Ectodermal cell (in vitro differentiated cells): Measurements from ENCODE around the gene MARCKS.
A peak's percentile ranks its signal among the peaks of the same experiment; 100 is the strongest.

ENCODE experiments used
- H3K27ac ChIP-seq: 2 replicates; pipeline ENCODE4 v1.7.0; 2013; ENCODE audit warnings: mild to moderate bottlenecking, low read depth, low read length; ENCODE audit not compliant: insufficient read depth, poor library complexity, severe bottlenecking
- H3K27me3 ChIP-seq: 2 replicates; pipeline ENCODE4 v1.7.0; 2013; ENCODE audit warnings: mild to moderate bottlenecking, low read length; ENCODE audit not compliant: insufficient read depth, control insufficient read depth, poor library complexity, severe bottlenecking
- H3K36me3 ChIP-seq: one replicate; pipeline ENCODE4 v1.7.0; 2013; ENCODE audit warnings: low read length; ENCODE audit not compliant: control insufficient read depth, insufficient read depth
- H3K4me1 ChIP-seq: one replicate; pipeline ENCODE4 v1.7.0; 2013; ENCODE audit warnings: low read length; ENCODE audit not compliant: control insufficient read depth, insufficient read depth
- H3K4me3 ChIP-seq: 2 replicates; pipeline ENCODE4 v1.7.0; 2013; ENCODE audit warnings: low read depth, low read length, control low read depth; ENCODE audit not compliant: insufficient read depth
- H3K9me3 ChIP-seq: 2 replicates; pipeline ENCODE4 v1.7.0; 2013; ENCODE audit warnings: mild to moderate bottlenecking, low read length, moderate library complexity; ENCODE audit not compliant: control insufficient read depth
- WGBS, 2 experiments: methylation state at CpG; one replicate each; pipeline ENCODE4 v1.1.7; 2013; ENCODE audit warnings: missing lambda C conversion rate in 2 of 2; 5-methylcytosine and 5-hydroxymethylcytosine counted together

MARCKS gene

DNA sequence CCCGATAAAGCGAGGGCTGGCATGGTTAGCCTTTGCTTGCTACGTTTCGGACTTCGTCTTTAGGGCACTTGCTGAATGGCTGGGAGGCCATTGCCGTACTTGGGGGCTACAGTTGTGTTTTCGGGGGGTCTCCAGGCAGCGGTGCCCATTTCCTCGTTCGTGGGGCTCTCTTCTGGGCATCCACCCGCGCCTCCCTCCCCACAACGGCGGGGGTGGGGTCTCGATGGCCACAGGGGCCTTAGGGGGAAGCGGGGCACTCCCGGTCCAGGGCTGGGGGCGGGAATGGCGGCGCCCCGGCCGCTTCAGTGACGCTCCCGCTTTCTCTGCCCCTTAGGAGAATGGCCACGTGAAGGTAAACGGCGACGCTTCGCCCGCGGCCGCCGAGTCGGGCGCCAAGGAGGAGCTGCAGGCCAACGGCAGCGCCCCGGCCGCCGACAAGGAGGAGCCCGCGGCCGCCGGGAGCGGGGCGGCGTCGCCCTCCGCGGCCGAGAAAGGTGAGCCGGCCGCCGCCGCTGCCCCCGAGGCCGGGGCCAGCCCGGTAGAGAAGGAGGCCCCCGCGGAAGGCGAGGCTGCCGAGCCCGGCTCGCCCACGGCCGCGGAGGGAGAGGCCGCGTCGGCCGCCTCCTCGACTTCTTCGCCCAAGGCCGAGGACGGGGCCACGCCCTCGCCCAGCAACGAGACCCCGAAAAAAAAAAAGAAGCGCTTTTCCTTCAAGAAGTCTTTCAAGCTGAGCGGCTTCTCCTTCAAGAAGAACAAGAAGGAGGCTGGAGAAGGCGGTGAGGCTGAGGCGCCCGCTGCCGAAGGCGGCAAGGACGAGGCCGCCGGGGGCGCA lies 2.4 kb downstream of the MARCKS start:
- WGBS, 2 experiments: 41 to 42% methylated on average over 90 of the region's 90 CpGs

DNA sequence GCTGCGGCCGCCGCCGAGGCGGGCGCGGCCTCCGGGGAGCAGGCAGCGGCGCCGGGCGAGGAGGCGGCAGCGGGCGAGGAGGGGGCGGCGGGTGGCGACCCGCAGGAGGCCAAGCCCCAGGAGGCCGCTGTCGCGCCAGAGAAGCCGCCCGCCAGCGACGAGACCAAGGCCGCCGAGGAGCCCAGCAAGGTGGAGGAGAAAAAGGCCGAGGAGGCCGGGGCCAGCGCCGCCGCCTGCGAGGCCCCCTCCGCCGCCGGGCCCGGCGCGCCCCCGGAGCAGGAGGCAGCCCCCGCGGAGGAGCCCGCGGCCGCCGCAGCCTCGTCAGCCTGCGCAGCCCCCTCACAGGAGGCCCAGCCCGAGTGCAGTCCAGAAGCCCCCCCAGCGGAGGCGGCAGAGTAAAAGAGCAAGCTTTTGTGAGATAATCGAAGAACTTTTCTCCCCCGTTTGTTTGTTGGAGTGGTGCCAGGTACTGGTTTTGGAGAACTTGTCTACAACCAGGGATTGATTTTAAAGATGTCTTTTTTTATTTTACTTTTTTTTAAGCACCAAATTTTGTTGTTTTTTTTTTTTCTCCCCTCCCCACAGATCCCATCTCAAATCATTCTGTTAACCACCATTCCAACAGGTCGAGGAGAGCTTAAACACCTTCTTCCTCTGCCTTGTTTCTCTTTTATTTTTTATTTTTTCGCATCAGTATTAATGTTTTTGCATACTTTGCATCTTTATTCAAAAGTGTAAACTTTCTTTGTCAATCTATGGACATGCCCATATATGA lies 3.2 kb downstream of the MARCKS start:
- peak overlapping the region; percentile 99 for H3K4me3 ChIP-seq
- H3K27me3 ChIP-seq: no peaks in the 10 kb centered on the region
- 49 to 51% methylated on average over 55 to 56 of the region's 56 CpGs for WGBS, 2 experiments
- no peak overlapping the region for H3K27ac ChIP-seq
- H3K4me1 ChIP-seq: no peaks in the 10 kb centered on the region
- H3K9me3 ChIP-seq: no peaks in the 10 kb centered on the region
- no peaks in the 10 kb centered on the region for H3K36me3 ChIP-seq

More for the DNA sequence above, 2.4 kb downstream of the MARCKS start:
- Histone ChIP-seq H3K4me3 (peak overlapping the region; percentile 99), H3K36me3 (no peaks in the 10 kb centered on the region), H3K9me3 (no peaks in the 10 kb centered on the region), H3K27me3 (no peaks in the 10 kb centered on the region), H3K4me1 (no peaks in the 10 kb centered on the region), H3K27ac (peak overlapping the region; percentile 69)

DNA sequence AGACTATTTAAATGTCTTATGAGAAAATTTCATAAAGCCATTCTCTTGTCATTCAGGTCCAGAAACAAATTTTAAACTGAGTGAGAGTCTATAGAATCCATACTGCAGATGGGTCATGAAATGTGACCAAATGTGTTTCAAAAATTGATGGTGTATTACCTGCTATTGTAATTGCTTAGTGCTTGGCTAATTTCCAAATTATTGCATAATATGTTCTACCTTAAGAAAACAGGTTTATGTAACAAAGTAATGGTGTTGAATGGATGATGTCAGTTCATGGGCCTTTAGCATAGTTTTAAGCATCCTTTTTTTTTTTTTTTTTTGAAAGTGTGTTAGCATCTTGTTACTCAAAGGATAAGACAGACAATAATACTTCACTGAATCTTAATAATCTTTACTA lies 5.0 kb downstream of the MARCKS start:
- no peaks in the 10 kb centered on the region for H3K9me3 ChIP-seq
- H3K27me3 ChIP-seq: no peaks in the 10 kb centered on the region
- H3K4me1 ChIP-seq: no peaks in the 10 kb centered on the region
- no peak overlapping the region for H3K27ac ChIP-seq
- peak overlapping the region; percentile 22 for H3K4me3 ChIP-seq
- H3K36me3 ChIP-seq: no peaks in the 10 kb centered on the region

DNA sequence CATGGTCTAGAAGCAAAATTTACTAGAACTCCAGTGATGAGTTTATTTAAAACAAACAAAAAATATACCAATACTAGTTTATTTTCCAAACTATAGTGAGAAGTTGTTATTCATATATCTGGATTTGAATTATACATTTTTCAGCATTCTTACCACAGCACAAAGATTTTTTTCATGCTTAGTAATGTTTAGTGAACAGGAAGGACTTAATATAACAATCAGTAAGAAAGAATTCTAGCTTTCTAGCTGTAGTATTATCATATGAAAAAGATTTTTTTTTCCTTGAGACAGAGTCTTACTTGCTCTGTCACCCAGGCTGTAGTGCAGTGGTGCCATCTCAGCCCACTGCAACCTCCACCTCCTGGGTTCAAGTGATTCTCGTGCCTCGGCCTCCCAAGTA lies 13.8 kb downstream of the MARCKS start:
- Histone ChIP-seq H3K4me1 (no peaks in the 10 kb centered on the region), H3K9me3 (no peaks in the 10 kb centered on the region), H3K36me3 (no peaks in the 10 kb centered on the region), H3K27me3 (no peaks in the 10 kb centered on the region), H3K4me3 (no peak overlapping the region), H3K27ac (no peak overlapping the region)
- 89 to 91% methylated on average over 2 of the region's 2 CpGs for WGBS, 2 experiments

DNA sequence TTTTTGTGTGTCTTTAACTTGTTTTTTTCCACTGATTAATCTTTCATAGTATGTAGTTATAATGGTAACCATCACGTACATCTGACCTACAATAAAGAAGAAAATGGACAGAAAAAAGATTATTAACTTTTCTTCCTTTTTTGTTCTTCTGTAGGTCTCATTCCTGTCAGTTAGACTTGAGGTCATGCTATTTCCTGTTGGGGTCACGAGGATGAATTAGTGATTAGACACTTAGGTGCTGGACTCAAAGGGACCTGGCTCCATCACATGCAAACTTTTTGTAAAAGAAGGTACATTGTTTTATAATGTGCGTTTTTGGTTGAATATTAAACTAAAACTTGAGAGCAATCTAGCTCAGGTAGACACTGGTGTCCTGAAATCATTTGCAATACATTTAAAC lies 14.8 kb downstream of the MARCKS start:
- Histone ChIP-seq H3K36me3 (no peaks in the 10 kb centered on the region), H3K4me1 (no peaks in the 10 kb centered on the region), H3K27ac (no peak overlapping the region), H3K27me3 (no peaks in the 10 kb centered on the region), H3K9me3 (no peaks in the 10 kb centered on the region), H3K4me3 (no peak overlapping the region)
- WGBS, 2 experiments: 89 to 97% methylated on average over 2 to 3 of the region's 3 CpGs

DNA sequence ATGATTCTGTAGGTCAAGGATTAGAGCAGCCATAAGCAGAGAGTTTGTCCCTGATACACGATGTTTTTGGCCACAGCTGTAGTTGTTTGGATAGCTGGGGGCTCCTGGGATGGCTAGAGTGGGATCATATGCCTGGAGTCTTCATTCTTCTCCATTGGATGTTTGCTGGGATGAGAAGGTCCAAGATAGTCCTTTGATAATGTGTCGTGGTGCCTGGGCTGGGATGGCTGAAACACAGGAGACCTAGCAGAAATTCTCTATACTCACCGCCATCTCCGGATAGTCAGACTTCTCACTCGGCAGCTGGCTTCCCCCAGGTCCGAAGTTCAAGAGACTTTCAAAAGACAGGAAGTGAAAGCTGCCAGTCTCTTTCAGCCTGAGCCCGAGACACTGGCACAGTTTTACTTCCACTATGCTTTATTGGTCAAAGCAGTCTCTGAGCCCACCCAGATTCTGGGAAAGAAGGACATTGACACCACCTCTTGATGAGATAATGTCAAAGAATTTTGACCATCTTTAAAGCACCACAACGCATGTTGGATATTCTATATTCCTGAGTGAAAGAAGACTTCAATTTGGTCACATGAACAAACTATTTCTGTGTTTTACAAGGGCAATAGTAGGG lies 16.0 kb downstream of the MARCKS start:
- no peak overlapping the region for H3K27ac ChIP-seq
- H3K27me3 ChIP-seq: no peaks in the 10 kb centered on the region
- no peaks in the 10 kb centered on the region for H3K9me3 ChIP-seq
- WGBS, 2 experiments: 92 to 93% methylated on average over 8 of the region's 8 CpGs
- no peak overlapping the region for H3K4me3 ChIP-seq
- H3K4me1 ChIP-seq: no peaks in the 10 kb centered on the region
- H3K36me3 ChIP-seq: no peaks in the 10 kb centered on the region

DNA sequence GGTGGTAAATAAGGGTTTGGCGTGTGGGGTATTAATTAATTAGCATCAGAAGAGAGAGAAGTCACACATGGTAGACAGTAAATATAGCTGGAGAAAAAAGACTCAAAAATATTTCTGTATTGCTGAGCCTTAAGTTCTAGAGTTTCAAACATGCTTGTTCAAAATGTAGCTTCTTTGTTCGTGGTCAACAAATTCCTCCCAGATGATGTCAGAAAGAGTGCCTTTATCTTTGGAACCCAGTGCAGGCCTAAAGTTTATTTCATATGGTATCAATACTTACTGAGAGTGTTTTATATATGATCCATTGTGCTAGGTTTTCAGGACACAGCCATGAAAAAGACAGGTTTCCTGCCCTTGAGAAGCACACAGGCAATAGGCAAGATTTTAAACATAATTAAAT lies 18.3 kb downstream of the MARCKS start:
- Histone ChIP-seq H3K9me3 (no peaks in the 10 kb centered on the region), H3K4me3 (no peak overlapping the region), H3K27me3 (no peaks in the 10 kb centered on the region), H3K27ac (no peak overlapping the region), H3K36me3 (no peaks in the 10 kb centered on the region), H3K4me1 (no peaks in the 10 kb centered on the region)
- WGBS, 2 experiments: 90 to 94% methylated on average over 2 of the region's 2 CpGs

DNA sequence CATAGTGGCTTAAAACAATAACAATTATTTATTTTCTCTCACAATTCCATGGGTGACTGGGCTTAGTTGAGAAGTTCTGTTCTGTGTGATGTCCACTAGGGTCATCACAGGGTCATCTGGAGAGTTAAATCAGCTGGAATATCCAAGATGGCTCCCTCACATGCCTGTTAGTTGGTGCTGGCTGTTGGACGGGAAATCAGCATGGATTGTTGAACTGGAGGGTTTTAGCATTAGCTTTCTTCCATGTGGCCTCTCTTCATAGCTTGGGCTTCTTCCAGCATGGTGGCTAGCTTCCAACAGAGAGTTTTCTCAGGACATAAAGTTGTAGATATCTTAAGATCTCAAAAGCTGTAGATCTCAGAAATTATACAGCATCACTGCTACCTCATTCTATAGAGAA lies 19.6 kb downstream of the MARCKS start:
- Histone ChIP-seq H3K27ac (no peak overlapping the region), H3K4me3 (no peak overlapping the region), H3K9me3 (no peaks in the 10 kb centered on the region), H3K27me3 (no peaks in the 10 kb centered on the region), H3K4me1 (no peaks in the 10 kb centered on the region), H3K36me3 (no peaks in the 10 kb centered on the region)
- WGBS, 2 experiments: 96 to 100% methylated on average over 1 of the region's 1 CpG

DNA sequence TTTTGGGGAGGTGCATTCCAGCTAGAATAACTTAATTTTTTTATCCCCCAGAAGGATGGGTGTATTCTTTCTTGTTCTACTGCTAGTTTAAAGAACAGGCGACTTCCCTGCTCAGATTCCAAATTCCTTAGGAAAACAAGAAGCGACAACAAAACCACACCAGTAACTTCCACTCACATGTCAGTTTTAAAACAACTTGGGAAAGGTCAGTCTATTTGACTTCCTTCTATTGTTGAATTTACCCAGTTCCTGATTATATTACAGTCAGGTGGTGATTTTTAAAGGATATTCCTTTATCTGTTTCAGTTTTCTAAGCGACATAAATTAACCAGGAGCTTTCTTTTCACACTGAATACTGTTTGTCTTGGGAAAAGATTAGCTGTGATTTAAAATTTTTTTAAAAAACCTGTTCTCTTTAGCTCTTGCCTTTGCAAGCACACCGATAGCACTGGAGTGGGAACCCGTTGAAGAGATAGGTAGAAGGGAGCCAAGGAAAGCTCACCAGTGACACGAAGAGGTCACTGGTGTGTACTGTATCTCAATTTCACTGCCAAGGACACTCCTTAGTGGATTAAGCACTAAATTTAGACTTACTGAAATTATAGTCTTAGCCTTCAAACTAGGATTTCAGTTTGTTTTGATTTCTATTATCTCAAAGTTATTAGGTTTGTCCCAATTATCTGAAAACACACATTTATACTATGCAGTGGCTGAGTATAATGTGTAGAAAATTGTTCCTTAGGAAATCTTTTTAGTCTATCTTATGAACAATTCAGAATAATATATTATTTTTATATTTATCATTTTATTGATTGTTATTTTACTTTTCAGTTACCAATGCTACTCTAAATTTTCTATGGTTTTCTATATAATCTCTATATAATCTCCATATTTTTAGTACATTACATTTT lies 22.3 kb downstream of the MARCKS start:
- Histone ChIP-seq H3K27me3 (no peaks in the 10 kb centered on the region), H3K36me3 (no peaks in the 10 kb centered on the region), H3K9me3 (no peaks in the 10 kb centered on the region), H3K4me3 (no peak overlapping the region), H3K4me1 (no peaks in the 10 kb centered on the region), H3K27ac (no peak overlapping the region)
- WGBS, 2 experiments: 29 to 35% methylated on average over 6 of the region's 6 CpGs
